Smooth muscle cell (in vitro differentiated cells): ENCODE results near the gene SLC35F3. TPM values are rescaled to one million over a fixed set of nuclear protein-coding genes. Genes with fewer than 3 reads are reported as not detected.

Experiments
- DNase-seq: peaks from one replicate; lab custom pipeline; 2025; ENCODE audit not compliant: unreplicated experiment; lab: John Stamatoyannopoulos, UW
- H2AFZ ChIP-seq: fragments of 200-600 bp; sonication (generic); 2 replicates; pipeline ENCODE4 v1.6.0; 2016; ENCODE audit warnings: antibody characterized with exemption, low read depth, mild to moderate bottlenecking
- H3F3A ChIP-seq: fragments of 200-600 bp; sonication (generic); 2 replicates; pipeline ENCODE4 v1.6.0; 2017; ENCODE audit warnings: antibody characterized with exemption, low read depth
- H3K27ac ChIP-seq: fragments of 200-600 bp; sonication (generic); 2 replicates; pipeline ENCODE4 v1.5.1; 2016; ENCODE audit warnings: low read depth, mild to moderate bottlenecking
- H3K27me3 ChIP-seq: fragments of 200-600 bp; sonication (generic); 2 replicates; pipeline ENCODE4 v1.6.1; 2016; ENCODE audit warnings: low read depth, mild to moderate bottlenecking
- H3K36me3 ChIP-seq: fragments of 200-600 bp; sonication (generic); 2 replicates; pipeline ENCODE4 v1.5.1; 2016; ENCODE audit warnings: low read depth
- H3K4me1 ChIP-seq: fragments of 200-600 bp; sonication (generic); 2 replicates; pipeline ENCODE4 v1.5.1; 2016; ENCODE audit warnings: low read depth
- H3K4me2 ChIP-seq: fragments of 200-600 bp; sonication (generic); 2 replicates; pipeline ENCODE4 v1.6.0; 2016; ENCODE audit warnings: mild to moderate bottlenecking
- H3K4me3 ChIP-seq: fragments of 200-600 bp; sonication (generic); 2 replicates; pipeline ENCODE4 v1.5.1; 2016; ENCODE audit warnings: mild to moderate bottlenecking
- H3K79me2 ChIP-seq: fragments of 200-600 bp; sonication (generic); 2 replicates; pipeline ENCODE4 v1.6.0; 2016; ENCODE audit warnings: low read depth, mild to moderate bottlenecking
- H3K9ac ChIP-seq: fragments of 200-600 bp; sonication (generic); 2 replicates; pipeline ENCODE4 v1.6.0; 2016; ENCODE audit warnings: low read depth
- H3K9me3 ChIP-seq: fragments of 200-600 bp; sonication (generic); replicated peaks from 2 replicates; pipeline ENCODE4 v1.5.1; 2016; ENCODE audit warnings: low read depth
- H4K20me1 ChIP-seq: fragments of 200-600 bp; sonication (generic); 2 replicates; pipeline ENCODE4 v1.6.0; 2016; ENCODE audit warnings: low read depth
- WGBS: methylation state at CpG from one replicate; pipeline ENCODE4 v1.1.7; 2016; ENCODE audit warnings: low lambda C conversion rate; 5-methylcytosine and 5-hydroxymethylcytosine counted together
- polyA plus RNA-seq: library from polyadenylated mRNA; unstranded; fragments of >200 nt; fragmentation: Nextera tagmentation; extraction: Ambion mirVana; gene quantifications from 2 replicates; pipeline ENCODE4 v1.2.1, GENCODE V29; 2016
- total RNA-seq: library from RNA; depleted of rRNA; stranded (reverse); fragments of >200 nt; gene quantifications from 2 replicates; pipeline ENCODE4 v1.2.3, GENCODE V29; 2014
- TF ChIP-seq, protein P1 (sequence below): fragments of 200-600 bp; sonication (generic); IDR thresholded peaks from 2 replicates; pipeline ENCODE4 v1.5.1; 2017; ENCODE audit warnings: borderline replicate concordance, mild to moderate bottlenecking, antibody characterized with exemption; ENCODE audit not compliant: insufficient read depth, poor library complexity, severe bottlenecking

The SLC35F3 gene
- total and polyA plus RNA-seq, 2 experiments from 2014 or later: 0.31 to 0.66 TPM

- Histone ChIP-seq H3F3A (no peaks in the 10 kb centered on the region), H3K27me3 (no peaks in the 10 kb centered on the region), H3K9ac (no peak overlapping the region), H3K27ac (no peak overlapping the region), H4K20me1 (no peaks in the 10 kb centered on the region), H3K9me3 (no peaks in the 10 kb centered on the region), H3K79me2 (no peaks in the 10 kb centered on the region), H2AFZ (no peak overlapping the region), H3K36me3 (no peaks in the 10 kb centered on the region), H3K4me1 (no peaks in the 10 kb centered on the region), H3K4me2 (peak overlapping the region; percentile 52), H3K4me3 (no peak overlapping the region)
- 24% methylated on average over 17 of the region's 17 CpGs for WGBS
- DNase-seq: peak; percentile 23
- TF ChIP-seq, protein P1, sequence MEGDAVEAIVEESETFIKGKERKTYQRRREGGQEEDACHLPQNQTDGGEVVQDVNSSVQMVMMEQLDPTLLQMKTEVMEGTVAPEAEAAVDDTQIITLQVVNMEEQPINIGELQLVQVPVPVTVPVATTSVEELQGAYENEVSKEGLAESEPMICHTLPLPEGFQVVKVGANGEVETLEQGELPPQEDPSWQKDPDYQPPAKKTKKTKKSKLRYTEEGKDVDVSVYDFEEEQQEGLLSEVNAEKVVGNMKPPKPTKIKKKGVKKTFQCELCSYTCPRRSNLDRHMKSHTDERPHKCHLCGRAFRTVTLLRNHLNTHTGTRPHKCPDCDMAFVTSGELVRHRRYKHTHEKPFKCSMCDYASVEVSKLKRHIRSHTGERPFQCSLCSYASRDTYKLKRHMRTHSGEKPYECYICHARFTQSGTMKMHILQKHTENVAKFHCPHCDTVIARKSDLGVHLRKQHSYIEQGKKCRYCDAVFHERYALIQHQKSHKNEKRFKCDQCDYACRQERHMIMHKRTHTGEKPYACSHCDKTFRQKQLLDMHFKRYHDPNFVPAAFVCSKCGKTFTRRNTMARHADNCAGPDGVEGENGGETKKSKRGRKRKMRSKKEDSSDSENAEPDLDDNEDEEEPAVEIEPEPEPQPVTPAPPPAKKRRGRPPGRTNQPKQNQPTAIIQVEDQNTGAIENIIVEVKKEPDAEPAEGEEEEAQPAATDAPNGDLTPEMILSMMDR: peak; percentile 84
Measured at GRCh38 chr1:234065794-234066447, 161.4 kb downstream of the SLC35F3 start.

GRCh38 chr1:234067581-234068337 is 163.3 kb downstream of the SLC35F3 start:
- Histone ChIP-seq H3K36me3 (no peaks in the 10 kb centered on the region), H3K27ac (no peak overlapping the region), H3K4me3 (no peak overlapping the region), H3K79me2 (no peaks in the 10 kb centered on the region), H3K4me2 (no peak overlapping the region), H4K20me1 (no peaks in the 10 kb centered on the region), H3K27me3 (no peaks in the 10 kb centered on the region), H3K9me3 (no peaks in the 10 kb centered on the region), H3F3A (no peaks in the 10 kb centered on the region), H3K9ac (no peak overlapping the region), H2AFZ (no peak overlapping the region), H3K4me1 (no peaks in the 10 kb centered on the region)
- TF ChIP-seq, protein P1: no peak
- 79% methylated on average over 8 of the region's 8 CpGs for WGBS
- no peak for DNase-seq

DNA sequence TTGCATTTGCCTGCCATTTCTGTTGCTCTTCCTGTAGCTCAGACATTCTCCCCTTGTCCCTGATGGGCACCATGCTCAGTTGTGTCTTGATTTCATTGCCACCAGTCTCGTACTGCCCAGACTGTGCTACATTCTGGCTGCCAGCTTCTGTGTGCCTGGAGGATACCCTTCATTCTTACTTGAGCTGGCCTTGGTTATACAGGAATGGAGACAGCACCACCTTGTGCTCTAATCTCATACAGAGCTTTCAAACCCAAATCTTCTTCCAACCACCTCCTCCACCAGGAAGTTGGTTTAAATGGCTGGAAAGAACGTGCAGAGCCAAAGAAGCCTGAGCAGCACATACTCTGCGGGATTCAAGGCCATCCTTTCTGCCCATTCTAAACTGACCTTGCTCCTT is 165.3 kb downstream of the SLC35F3 start:
- no peak overlapping the region for H3K9ac ChIP-seq
- no peak overlapping the region for H3K4me2 ChIP-seq
- H3F3A ChIP-seq: no peaks in the 10 kb centered on the region
- H3K36me3 ChIP-seq: no peaks in the 10 kb centered on the region
- H3K27me3 ChIP-seq: no peaks in the 10 kb centered on the region
- no peaks in the 10 kb centered on the region for H4K20me1 ChIP-seq
- no peak overlapping the region for H3K27ac ChIP-seq
- H3K4me3 ChIP-seq: no peak overlapping the region
- TF ChIP-seq, protein P1: no peak
- no peaks in the 10 kb centered on the region for H3K79me2 ChIP-seq
- H2AFZ ChIP-seq: no peak overlapping the region
- no peaks in the 10 kb centered on the region for H3K4me1 ChIP-seq
- no peak for DNase-seq
- 77% methylated on average over 3 of the region's 3 CpGs for WGBS
- no peaks in the 10 kb centered on the region for H3K9me3 ChIP-seq
